ENCODE data around the gene SND1.
"Not testable (repeated sequence)": the region's sequence is repeated elsewhere in the genome, so short reads cannot be mapped to it uniquely, and the experiment has no call there.

GRCh38 chr7:127902753-127903152 is 250.8 kb downstream of the SND1 start:
- TF ChIP-seq POLR2A, CTCF (IDR thresholded peaks at IDR 0.05): not testable (repeated sequence)
